Inferior parietal cortex (tissue), 1 donor: Measurements from ENCODE around the gene ZNF384.

Source experiments
- DNase-seq: peaks from one replicate; pipeline ENCODE4 v3.0.0-alpha.2; 2016; ENCODE audit errors: extremely low spot score

Gene ZNF384

GRCh38 chr12:6653987-6654386, 35.2 kb downstream of the ZNF384 start:
- DNase-seq, result no peak

- DNase-seq, result no peak
Measured at GRCh38 chr12:6653342-6653741, 35.8 kb downstream of the ZNF384 start.

GRCh38 chr12:6652391-6652790, 36.8 kb downstream of the ZNF384 start:
- no peak for DNase-seq

- DNase-seq, result no peak
Measured at GRCh38 chr12:6650832-6651231, 38.3 kb downstream of the ZNF384 start.

GRCh38 chr12:6647083-6647604, 42.0 kb downstream of the ZNF384 start, which contains the start of gene ACRBP:
Gene ACRBP, minus strand, starts transcription at chr12:6647432. Its CDS starts 66 bp downstream, at chr12:6647366.
- DNase-seq, result no peak

GRCh38 chr12:6646276-6647082, 42.7 kb downstream of the ZNF384 start:
- no peak for DNase-seq

- DNase-seq, result no peak
Measured at GRCh38 chr12:6644903-6645302, 44.3 kb downstream of the ZNF384 start.

- DNase-seq, result no peak
Measured at GRCh38 chr12:6644257-6644596, 44.9 kb downstream of the ZNF384 start.

GRCh38 chr12:6643569-6644256, 45.5 kb downstream of the ZNF384 start:
- no peak for DNase-seq

- DNase-seq, result no peak
Measured at GRCh38 chr12:6641131-6641530, 48.0 kb downstream of the ZNF384 start.

- DNase-seq, result no peak
Measured at GRCh38 chr12:6640497-6640896, 48.7 kb downstream of the ZNF384 start.

GRCh38 chr12:6639151-6639801, 49.9 kb downstream of the ZNF384 start:
- DNase-seq, result no peak

- no peak for DNase-seq
Measured at GRCh38 chr12:6638305-6638704, 50.9 kb downstream of the ZNF384 start.

- DNase-seq, result no peak
Measured at GRCh38 chr12:6635856-6636531, 53.2 kb downstream of the ZNF384 start, which contains the start of gene LPAR5. Gene LPAR5, minus strand, starts transcription at chr12:6635959. Its CDS starts 14,711 bp downstream, at chr12:6621248.

GRCh38 chr12:6635375-6635855, 53.8 kb downstream of the ZNF384 start:
- no peak for DNase-seq

GRCh38 chr12:6632026-6632983, 56.9 kb downstream of the ZNF384 start:
- no peak for DNase-seq

- no peak for DNase-seq
Measured at GRCh38 chr12:6631549-6631961, 57.6 kb downstream of the ZNF384 start.

GRCh38 chr12:6630736-6631135, 58.4 kb downstream of the ZNF384 start:
- DNase-seq, result no peak

GRCh38 chr12:6627616-6628015, 61.6 kb downstream of the ZNF384 start:
- no peak for DNase-seq

GRCh38 chr12:6626654-6627283, 62.4 kb downstream of the ZNF384 start:
- no peak for DNase-seq
